Activated T-cell treated with anti-CD3 and anti-CD28 coated beads, Interleukin-2, amount 50 U/mL, for 4 hours (primary cell): ENCODE data around the gene RTN4. TPM values are rescaled to one million over a fixed set of nuclear protein-coding genes. Genes with fewer than 3 reads are reported as not detected.

ENCODE experiments used
- ATAC-seq, 2 donors: fragments of 200-7000 bp; cut with Tn5 transposase; one replicate each; pipeline ENCODE4 v1.10.0; 2021
- DNase-seq: peaks from one replicate; pipeline ENCODE4 v3.0.0-alpha.2; 2020
- H3K27me3 Mint-ChIP-seq: one replicate; pipeline ENCODE4 v1.8.0; 2021; ENCODE audit warnings: low read depth, mixed read lengths
- H3K36me3 Mint-ChIP-seq: one replicate; pipeline ENCODE4 v1.8.0; 2022; ENCODE audit warnings: mixed read lengths; ENCODE audit not compliant: insufficient read depth
- H3K4me1 Mint-ChIP-seq: one replicate; pipeline ENCODE4 v1.8.0; 2021; ENCODE audit warnings: low read depth, mixed read lengths
- H3K4me3 Mint-ChIP-seq: one replicate; pipeline ENCODE4 v1.8.0; 2021; ENCODE audit warnings: mild to moderate bottlenecking, moderate library complexity, mixed read lengths
- H3K9me3 Mint-ChIP-seq: one replicate; pipeline ENCODE4 v1.8.0; 2021; ENCODE audit warnings: mixed read lengths
- total RNA-seq, 3 donors: library from RNA; stranded (reverse); gene quantifications; one replicate each; pipeline ENCODE4 v1.2.1, GENCODE V29; 2021

RTN4 gene
- total RNA-seq, 3 donors from 2014 or later: 71.4 to 75.9 (median 73.6) TPM

- Mint-ChIP-seq H3K36me3 (peaks cover 36% of the 10 kb centered on the region), H3K4me3 (no peak overlapping the region), H3K9me3 (peaks cover 6% of the 10 kb centered on the region), H3K4me1 (peaks cover 36% of the 10 kb centered on the region), H3K27me3 (no peaks in the 10 kb centered on the region)
- no peak for ATAC-seq
- DNase-seq: no peak
These were observed 81.6 kb downstream of the RTN4 start for GRCh38 chr2:54968561-54969218.

- no peak for ATAC-seq
- peaks cover 6% of the 10 kb centered on the region for H3K9me3 Mint-ChIP-seq
- H3K4me1 Mint-ChIP-seq: peaks cover 38% of the 10 kb centered on the region
- H3K36me3 Mint-ChIP-seq: peaks cover 31% of the 10 kb centered on the region
- no peaks in the 10 kb centered on the region for H3K27me3 Mint-ChIP-seq
- no peak for DNase-seq
- H3K4me3 Mint-ChIP-seq: no peak overlapping the region
These were observed 82.4 kb downstream of the RTN4 start for GRCh38 chr2:54967759-54968365.

DNA sequence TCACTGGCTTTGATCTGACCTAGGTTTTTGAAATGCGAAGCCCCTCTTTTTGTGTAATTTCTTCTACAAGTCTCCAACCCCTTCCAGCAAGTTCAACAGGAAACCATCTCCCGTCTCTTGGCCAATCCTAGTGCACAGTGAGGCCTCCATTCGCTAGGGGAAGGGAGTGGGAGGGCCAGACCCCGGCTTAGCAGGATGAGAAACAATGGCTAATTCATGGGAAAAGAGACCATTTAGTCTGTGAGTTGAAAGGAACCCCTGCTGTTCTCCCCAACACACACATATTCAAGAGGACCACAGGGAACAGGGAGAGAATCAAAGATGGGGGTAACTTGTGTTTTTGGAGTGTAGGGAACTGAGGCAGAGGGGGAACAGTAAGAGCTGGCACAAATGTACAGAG, 83.0 kb downstream of the RTN4 start:
- ATAC-seq (no peak), DNase-seq (no peak)
- no peak overlapping the region for H3K4me3 Mint-ChIP-seq
- H3K9me3 Mint-ChIP-seq: peaks cover 6% of the 10 kb centered on the region
- peaks cover 38% of the 10 kb centered on the region for H3K4me1 Mint-ChIP-seq
- no peaks in the 10 kb centered on the region for H3K27me3 Mint-ChIP-seq
- peaks cover 28% of the 10 kb centered on the region for H3K36me3 Mint-ChIP-seq

- ATAC-seq (no peak), DNase-seq (no peak)
- peaks cover 6% of the 10 kb centered on the region for H3K9me3 Mint-ChIP-seq
- H3K36me3 Mint-ChIP-seq: peaks cover 28% of the 10 kb centered on the region
- no peak overlapping the region for H3K4me3 Mint-ChIP-seq
- H3K27me3 Mint-ChIP-seq: no peaks in the 10 kb centered on the region
- H3K4me1 Mint-ChIP-seq: peaks cover 38% of the 10 kb centered on the region
These were observed 83.4 kb downstream of the RTN4 start for GRCh38 chr2:54966837-54967236.

DNA sequence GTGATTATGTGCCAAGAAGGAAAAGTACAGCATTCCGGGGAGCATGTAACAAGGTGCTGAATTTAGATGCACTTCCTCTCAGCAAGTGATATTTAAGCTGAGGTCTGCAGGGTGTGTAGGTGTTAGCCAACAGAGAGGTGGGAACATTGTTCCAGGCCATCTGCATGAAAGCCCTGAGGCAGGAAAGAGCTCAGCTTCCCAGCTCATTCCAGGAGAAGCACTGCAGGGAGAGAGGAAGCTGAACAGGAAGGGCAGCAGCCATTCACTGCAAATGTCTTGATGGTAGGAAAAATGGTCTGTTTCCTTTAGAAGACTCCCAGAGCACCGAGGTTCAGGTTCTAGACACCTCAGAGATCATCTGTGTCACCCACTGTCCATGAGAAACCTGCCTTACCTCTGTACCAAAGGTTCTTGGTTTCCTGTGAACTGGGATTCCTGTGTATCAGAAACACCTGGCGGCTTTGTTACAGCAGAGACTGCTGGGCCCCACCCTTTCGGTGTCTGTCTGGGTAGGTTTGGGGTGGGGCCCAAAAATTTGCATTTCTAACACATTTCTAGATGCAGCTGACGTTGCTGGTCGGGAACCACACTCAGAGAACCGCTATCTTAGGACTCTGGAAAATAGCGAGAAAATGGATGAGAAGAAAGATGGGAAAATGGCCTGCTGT, 84.0 kb downstream of the RTN4 start:
- no peak for ATAC-seq
- Mint-ChIP-seq H3K9me3 (peaks cover 6% of the 10 kb centered on the region), H3K4me3 (no peak overlapping the region), H3K27me3 (no peaks in the 10 kb centered on the region), H3K4me1 (peaks cover 38% of the 10 kb centered on the region), H3K36me3 (peaks cover 25% of the 10 kb centered on the region)
- DNase-seq: no peak

DNA sequence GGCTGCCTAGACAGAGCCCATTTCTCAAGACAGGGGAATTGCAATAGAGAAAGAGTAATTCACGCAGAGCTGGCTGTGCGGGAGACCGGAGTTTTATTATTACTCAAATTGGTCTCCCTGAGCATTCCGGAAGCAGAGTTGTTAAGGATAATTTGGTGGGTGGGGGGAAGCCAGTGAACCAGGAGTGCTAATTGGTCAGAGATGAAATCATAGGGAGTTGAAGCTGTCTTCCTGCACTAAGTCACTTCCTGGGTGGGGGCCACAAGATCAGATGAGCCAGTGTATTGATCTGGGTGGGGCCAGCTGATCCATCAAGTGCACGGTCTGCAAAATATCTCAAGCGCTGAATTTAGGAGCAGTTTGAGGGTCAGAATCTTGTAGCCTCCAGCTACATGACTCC, 84.8 kb downstream of the RTN4 start:
- H3K36me3 Mint-ChIP-seq: peaks cover 20% of the 10 kb centered on the region
- ATAC-seq (no peak), DNase-seq (no peak)
- peaks cover 38% of the 10 kb centered on the region for H3K4me1 Mint-ChIP-seq
- no peaks in the 10 kb centered on the region for H3K27me3 Mint-ChIP-seq
- H3K4me3 Mint-ChIP-seq: no peak overlapping the region
- peaks cover 6% of the 10 kb centered on the region for H3K9me3 Mint-ChIP-seq

DNA sequence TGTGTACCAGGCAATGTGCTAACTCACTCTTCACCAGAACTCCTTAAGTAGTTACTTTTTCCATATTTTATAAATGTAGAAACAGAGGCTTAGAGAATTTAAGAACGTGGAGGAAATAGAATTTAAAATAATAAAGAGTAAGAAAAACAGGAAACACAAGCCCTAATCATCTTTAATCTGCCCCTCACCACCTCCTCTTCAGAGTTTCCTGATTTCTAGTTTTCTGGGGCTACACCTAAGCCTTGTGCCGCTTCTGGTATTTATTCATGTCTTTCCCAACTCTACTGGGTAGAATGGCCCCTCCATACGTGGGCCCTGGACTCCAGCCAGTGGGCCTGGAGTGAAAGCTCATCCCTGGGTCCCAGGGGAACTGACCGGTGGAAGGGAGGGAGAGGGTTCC, 85.4 kb downstream of the RTN4 start:
- DNase-seq (no peak), ATAC-seq (no peak)
- H3K4me1 Mint-ChIP-seq: peaks cover 38% of the 10 kb centered on the region
- peaks cover 17% of the 10 kb centered on the region for H3K36me3 Mint-ChIP-seq
- H3K4me3 Mint-ChIP-seq: no peak overlapping the region
- H3K9me3 Mint-ChIP-seq: peaks cover 6% of the 10 kb centered on the region
- no peaks in the 10 kb centered on the region for H3K27me3 Mint-ChIP-seq

- no peaks in the 10 kb centered on the region for H3K27me3 Mint-ChIP-seq
- no peak for DNase-seq
- no peak for ATAC-seq
- peaks cover 38% of the 10 kb centered on the region for H3K4me1 Mint-ChIP-seq
- peaks cover 6% of the 10 kb centered on the region for H3K9me3 Mint-ChIP-seq
- H3K4me3 Mint-ChIP-seq: no peak overlapping the region
- H3K36me3 Mint-ChIP-seq: peaks cover 12% of the 10 kb centered on the region
These were observed 86.0 kb downstream of the RTN4 start for GRCh38 chr2:54964271-54964670.

DNA sequence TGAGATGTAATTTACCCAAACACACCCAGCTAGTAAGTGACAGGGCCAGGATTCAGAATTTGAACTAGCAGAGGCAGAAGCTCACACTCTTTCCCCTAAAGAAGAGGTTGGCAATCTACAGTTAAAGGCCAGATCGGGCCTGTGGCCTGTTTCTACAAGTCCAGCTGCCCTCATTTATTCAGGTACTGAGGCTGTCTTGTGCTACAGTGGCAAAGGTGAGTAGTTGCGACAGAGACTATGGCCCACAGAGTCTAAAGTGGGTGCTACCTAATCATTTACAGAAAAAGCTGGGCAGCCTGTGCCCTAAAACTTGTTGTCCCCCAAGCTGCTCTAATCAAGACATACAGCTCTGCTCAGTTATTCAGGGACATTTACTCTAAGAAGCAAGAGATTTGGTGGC, 86.8 kb downstream of the RTN4 start:
- peaks cover 6% of the 10 kb centered on the region for H3K9me3 Mint-ChIP-seq
- no peaks in the 10 kb centered on the region for H3K27me3 Mint-ChIP-seq
- H3K4me3 Mint-ChIP-seq: no peak overlapping the region
- DNase-seq: no peak
- H3K4me1 Mint-ChIP-seq: peaks cover 38% of the 10 kb centered on the region
- no peak for ATAC-seq
- peaks cover 12% of the 10 kb centered on the region for H3K36me3 Mint-ChIP-seq

- Mint-ChIP-seq H3K27me3 (no peaks in the 10 kb centered on the region), H3K4me3 (no peak overlapping the region), H3K36me3 (peaks cover 8% of the 10 kb centered on the region), H3K9me3 (peaks cover 6% of the 10 kb centered on the region), H3K4me1 (peaks cover 38% of the 10 kb centered on the region)
- DNase-seq (no peak), ATAC-seq (no peak)
These were observed 87.3 kb downstream of the RTN4 start for GRCh38 chr2:54962935-54963440.

DNA sequence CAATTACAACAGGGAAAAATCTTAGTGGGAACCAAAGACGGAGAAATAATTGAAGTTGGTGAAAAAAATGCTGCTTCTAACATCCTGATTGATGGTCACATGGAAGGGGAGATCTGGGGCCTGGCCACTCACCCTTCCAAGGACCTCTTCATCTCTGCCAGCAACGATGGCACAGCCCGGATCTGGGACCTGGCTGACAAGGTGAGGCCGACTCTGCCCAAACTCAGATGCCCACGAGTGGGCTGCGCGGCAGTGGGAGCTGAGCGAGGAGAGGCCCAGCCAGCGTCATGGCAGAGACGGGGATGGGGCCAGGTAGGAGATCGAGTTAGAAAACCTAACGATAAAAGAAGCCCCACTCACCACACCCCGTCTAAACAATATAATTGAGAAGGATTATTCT, 87.7 kb downstream of the RTN4 start:
- Mint-ChIP-seq H3K36me3 (peaks cover 7% of the 10 kb centered on the region), H3K9me3 (peaks cover 6% of the 10 kb centered on the region), H3K4me1 (peaks cover 38% of the 10 kb centered on the region), H3K27me3 (no peaks in the 10 kb centered on the region), H3K4me3 (no peak overlapping the region)
- ATAC-seq (no peak), DNase-seq (no peak)

DNA sequence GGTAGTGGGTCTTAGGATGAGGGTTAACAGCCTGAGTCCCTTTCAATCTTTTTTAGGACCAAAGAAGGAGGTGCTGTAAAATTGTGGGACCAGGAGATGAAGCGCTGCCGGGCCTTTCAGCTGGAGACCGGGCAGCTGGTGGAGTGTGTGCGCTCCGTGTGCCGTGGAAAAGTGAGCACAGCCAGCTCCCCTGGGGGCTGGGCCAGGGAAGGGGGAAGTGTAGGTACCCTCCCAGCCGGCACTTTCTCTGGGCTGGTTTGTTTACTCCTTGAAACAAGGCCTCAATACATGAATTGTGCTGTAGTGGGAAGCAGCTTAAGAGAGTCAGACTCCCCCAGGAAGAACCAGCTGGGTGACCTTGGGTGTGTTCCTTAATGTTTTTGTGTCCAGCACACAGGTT, 90.1 kb downstream of the RTN4 start:
- H3K4me1 Mint-ChIP-seq: peaks cover 15% of the 10 kb centered on the region
- H3K36me3 Mint-ChIP-seq: no peaks in the 10 kb centered on the region
- H3K4me3 Mint-ChIP-seq: no peak overlapping the region
- ATAC-seq (no peak), DNase-seq (no peak)
- H3K9me3 Mint-ChIP-seq: no peaks in the 10 kb centered on the region
- no peaks in the 10 kb centered on the region for H3K27me3 Mint-ChIP-seq

DNA sequence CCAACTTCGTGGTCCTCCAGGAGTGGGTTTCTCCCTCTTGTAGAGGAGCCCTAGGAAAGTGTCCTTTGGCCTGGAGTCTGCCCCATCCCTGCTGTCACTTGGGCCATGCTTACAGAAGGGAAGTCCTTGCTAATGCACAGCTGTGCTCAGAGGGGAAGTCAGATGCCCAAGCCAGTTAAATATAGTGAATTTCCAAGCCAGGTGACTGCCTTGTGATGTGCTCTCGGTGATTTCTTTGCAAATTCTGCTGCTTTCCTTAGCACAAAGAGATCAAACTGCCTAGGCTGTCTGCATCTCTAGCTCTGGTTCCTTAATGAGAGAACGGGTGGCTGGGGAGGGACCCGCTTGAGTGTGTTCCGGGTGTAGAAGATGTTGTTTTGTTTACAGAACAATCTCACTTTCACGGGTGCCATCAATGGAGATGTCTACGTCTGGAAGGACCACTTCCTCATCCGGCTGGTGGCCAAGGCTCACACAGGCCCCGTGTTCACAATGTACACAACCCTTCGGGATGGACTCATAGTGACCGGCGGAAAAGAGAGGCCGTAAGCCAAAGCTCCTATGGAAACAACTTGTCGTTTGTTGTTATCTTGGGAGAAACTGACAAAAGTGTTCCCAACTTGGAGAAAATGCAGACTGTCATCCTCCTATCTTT, 91.4 kb downstream of the RTN4 start:
- H3K27me3 Mint-ChIP-seq: no peaks in the 10 kb centered on the region
- H3K4me3 Mint-ChIP-seq: no peak overlapping the region

GRCh38 chr2:54957321-54957999, 92.8 kb downstream of the RTN4 start:
- H3K9me3 Mint-ChIP-seq: no peaks in the 10 kb centered on the region
- peaks cover 3% of the 10 kb centered on the region for H3K4me1 Mint-ChIP-seq
- H3K36me3 Mint-ChIP-seq: no peaks in the 10 kb centered on the region
- no peak for ATAC-seq
- DNase-seq: no peak
- H3K4me3 Mint-ChIP-seq: no peak overlapping the region
- no peaks in the 10 kb centered on the region for H3K27me3 Mint-ChIP-seq

More for the DNA sequence above, 91.4 kb downstream of the RTN4 start:
- Mint-ChIP-seq H3K36me3 (no peaks in the 10 kb centered on the region), H3K9me3 (no peaks in the 10 kb centered on the region), H3K4me1 (peaks cover 3% of the 10 kb centered on the region)
- ATAC-seq: no peak
- no peak for DNase-seq
